ENCODE measurements around the gene ZBTB16. TPM values are rescaled to one million over a fixed set of nuclear protein-coding genes. Genes with fewer than 3 reads are reported as not detected.

ZBTB16 gene
- total and polyA plus RNA-seq, 7 donors = 9.9 to 197 (median 99.5) TPM

GRCh38 chr11:114115451-114115928 lies 56.0 kb downstream of the ZBTB16 start:
- 87 to 91% methylated on average over 14 of the region's 14 CpGs for WGBS, 2 donors
- TF ChIP-seq POLR2A (IDR thresholded peaks at IDR 0.05) (no peak), EP300 (IDR thresholded peaks at IDR 0.05) (no peak), POLR2AphosphoS5 (IDR thresholded peaks at IDR 0.05) (peak in 1 of 4 donors; percentile 21)
- TF ChIP-seq, protein P1, sequence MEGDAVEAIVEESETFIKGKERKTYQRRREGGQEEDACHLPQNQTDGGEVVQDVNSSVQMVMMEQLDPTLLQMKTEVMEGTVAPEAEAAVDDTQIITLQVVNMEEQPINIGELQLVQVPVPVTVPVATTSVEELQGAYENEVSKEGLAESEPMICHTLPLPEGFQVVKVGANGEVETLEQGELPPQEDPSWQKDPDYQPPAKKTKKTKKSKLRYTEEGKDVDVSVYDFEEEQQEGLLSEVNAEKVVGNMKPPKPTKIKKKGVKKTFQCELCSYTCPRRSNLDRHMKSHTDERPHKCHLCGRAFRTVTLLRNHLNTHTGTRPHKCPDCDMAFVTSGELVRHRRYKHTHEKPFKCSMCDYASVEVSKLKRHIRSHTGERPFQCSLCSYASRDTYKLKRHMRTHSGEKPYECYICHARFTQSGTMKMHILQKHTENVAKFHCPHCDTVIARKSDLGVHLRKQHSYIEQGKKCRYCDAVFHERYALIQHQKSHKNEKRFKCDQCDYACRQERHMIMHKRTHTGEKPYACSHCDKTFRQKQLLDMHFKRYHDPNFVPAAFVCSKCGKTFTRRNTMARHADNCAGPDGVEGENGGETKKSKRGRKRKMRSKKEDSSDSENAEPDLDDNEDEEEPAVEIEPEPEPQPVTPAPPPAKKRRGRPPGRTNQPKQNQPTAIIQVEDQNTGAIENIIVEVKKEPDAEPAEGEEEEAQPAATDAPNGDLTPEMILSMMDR (IDR thresholded peaks at IDR 0.05) = peak in 1 of 4 experiments; percentile 9
- DNase-seq = peak; percentile 60
- peaks cover 0 to 5% (median 1%) of the 10 kb centered on the region in 4 donors for H3K36me3 ChIP-seq
- H3K4me3 ChIP-seq = no peak overlapping the region
- no peak overlapping the region for H3K27ac ChIP-seq
- H3K4me1 ChIP-seq = peaks cover 0 to 87% (median 62%) of the 10 kb centered on the region in 4 donors
- intact Hi-C loops (cut with DNase I) = loop anchor here (5.0 kb wide), 2 partner anchors 38 to 53 kb away; no protein-coding TSS in a partner anchor
- H3K27me3 ChIP-seq = no peaks in the 10 kb centered on the region
- no peaks in the 10 kb centered on the region for H3K9me3 ChIP-seq

DNA sequence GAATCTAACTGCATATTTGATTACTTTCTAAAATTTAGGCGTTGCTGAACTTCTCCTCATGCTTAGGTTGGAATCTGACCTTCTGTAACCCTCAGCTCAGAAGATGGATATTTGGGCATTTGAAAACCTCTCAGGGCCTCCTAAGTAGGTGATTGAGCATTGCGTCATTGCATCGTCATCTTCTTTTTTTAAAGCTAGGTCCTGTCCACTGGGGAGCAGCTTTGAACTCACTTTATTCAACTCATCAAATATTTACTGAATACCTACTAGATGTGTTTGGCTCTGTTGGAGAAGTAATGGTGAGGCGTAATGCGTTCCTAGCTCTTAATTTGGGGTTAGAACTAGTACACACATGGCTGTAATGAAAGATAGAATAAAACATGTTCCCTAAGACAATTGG lies 56.8 kb downstream of the ZBTB16 start:
- DNase-seq = no peak
- TF ChIP-seq, protein P1 (IDR thresholded peaks at IDR 0.05) = no peak
- no peak for TF ChIP-seq EP300 (IDR thresholded peaks at IDR 0.05)
- TF ChIP-seq POLR2A (IDR thresholded peaks at IDR 0.05) = no peak
- TF ChIP-seq POLR2AphosphoS5 (IDR thresholded peaks at IDR 0.05) = no peak
- Histone ChIP-seq H3K4me3 (no peak overlapping the region), H3K27me3 (no peaks in the 10 kb centered on the region), H3K36me3 (peaks cover 0 to 5% (median 3%) of the 10 kb centered on the region in 4 donors), H3K27ac (no peak overlapping the region), H3K9me3 (no peaks in the 10 kb centered on the region), H3K4me1 (peaks cover 0 to 87% (median 62%) of the 10 kb centered on the region in 4 donors)
- intact Hi-C loops (cut with DNase I) = loop anchor here (5.0 kb wide), 2 partner anchors 39 to 54 kb away; no protein-coding TSS in a partner anchor
- WGBS, 2 donors = 65 to 82% methylated on average over 5 of the region's 5 CpGs

GRCh38 chr11:114116800-114117199 lies 57.3 kb downstream of the ZBTB16 start:
- Histone ChIP-seq H3K27me3 (no peaks in the 10 kb centered on the region), H3K4me1 (peaks cover 0 to 87% (median 63%) of the 10 kb centered on the region in 4 donors), H3K36me3 (peaks cover 0 to 8% (median 4%) of the 10 kb centered on the region in 4 donors), H3K27ac (no peak overlapping the region), H3K4me3 (no peak overlapping the region), H3K9me3 (no peaks in the 10 kb centered on the region)
- intact Hi-C loops (cut with DNase I) = loop anchor here (5.0 kb wide), 2 partner anchors 39 to 54 kb away; no protein-coding TSS in a partner anchor
- TF ChIP-seq EP300 (IDR thresholded peaks at IDR 0.05) (no peak), POLR2A (IDR thresholded peaks at IDR 0.05) (no peak), POLR2AphosphoS5 (IDR thresholded peaks at IDR 0.05) (no peak)
- TF ChIP-seq, protein P1 (IDR thresholded peaks at IDR 0.05) = no peak
- no peak for DNase-seq
- WGBS, 2 donors = 26 to 73% methylated on average over 3 of the region's 3 CpGs

DNA sequence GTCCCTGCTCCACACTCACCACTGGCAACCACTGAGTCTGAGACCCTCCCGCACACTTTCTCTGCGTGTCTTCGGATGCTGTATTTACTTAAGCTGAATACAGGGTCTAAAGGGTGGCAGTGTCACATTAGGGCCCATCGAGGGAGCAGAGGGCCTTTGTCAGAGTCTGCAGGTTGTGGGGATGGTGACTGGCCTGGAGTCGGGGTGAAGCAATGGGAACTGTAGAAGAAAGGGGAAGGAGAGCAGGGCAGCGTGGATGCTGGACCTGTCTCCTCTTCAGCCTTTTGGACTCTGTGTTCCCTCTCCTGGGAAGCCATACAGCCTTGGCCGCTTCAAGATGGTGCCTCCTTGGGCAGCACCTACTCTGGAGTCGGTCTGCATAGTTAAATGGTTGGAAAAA lies 61.1 kb downstream of the ZBTB16 start:
- H3K4me1 ChIP-seq = peaks cover 0 to 86% (median 75%) of the 10 kb centered on the region in 4 donors
- DNase-seq = no peak
- H3K27ac ChIP-seq = peak overlapping the region in 3 of 4 donors; percentile 31 to 71 (median 44)
- no peaks in the 10 kb centered on the region for H3K9me3 ChIP-seq
- intact Hi-C loops (cut with DNase I) = no loop called here
- WGBS, 2 donors = 92% methylated on average over 8 of the region's 8 CpGs
- no peak overlapping the region for H3K4me3 ChIP-seq
- H3K27me3 ChIP-seq = no peaks in the 10 kb centered on the region
- H3K36me3 ChIP-seq = peaks cover 0 to 31% (median 5%) of the 10 kb centered on the region in 4 donors
- TF ChIP-seq POLR2A (IDR thresholded peaks at IDR 0.05) (no peak), POLR2AphosphoS5 (IDR thresholded peaks at IDR 0.05) (no peak), EP300 (IDR thresholded peaks at IDR 0.05) (no peak)
- TF ChIP-seq, protein P1 (IDR thresholded peaks at IDR 0.05) = no peak

All from sigmoid colon (tissue), 7 donors.